Hepatocyte (in vitro differentiated cells): ENCODE measurements around the gene ONECUT2. TPM values are rescaled to one million over a fixed set of nuclear protein-coding genes. Genes with fewer than 3 reads are reported as not detected.

ENCODE experiments used
- DNase-seq: peaks from one replicate; pipeline ENCODE4 v3.0.0-alpha.2; 2016; ENCODE audit warnings: low spot score
- H2AFZ ChIP-seq: fragments of 200-600 bp; sonication (generic); 2 replicates; pipeline ENCODE4 v1.6.0; 2016; ENCODE audit warnings: antibody characterized with exemption, mild to moderate bottlenecking
- H3K27ac ChIP-seq: fragments of 200-600 bp; sonication (generic); 2 replicates; pipeline ENCODE4 v1.5.1; 2016; ENCODE audit warnings: mild to moderate bottlenecking
- H3K27me3 ChIP-seq: fragments of 200-600 bp; sonication (generic); 2 replicates; pipeline ENCODE4 v1.6.1; 2016
- H3K36me3 ChIP-seq: fragments of 200-600 bp; sonication (generic); replicated peaks from 2 replicates; pipeline ENCODE4 v1.5.1; 2016; ENCODE audit warnings: low read depth; ENCODE audit not compliant: insufficient read depth
- H3K4me1 ChIP-seq: fragments of 200-600 bp; sonication (generic); 2 replicates; pipeline ENCODE4 v1.5.1; 2016; ENCODE audit warnings: mild to moderate bottlenecking, moderate library complexity; ENCODE audit not compliant: insufficient read depth
- H3K4me2 ChIP-seq: fragments of 200-600 bp; sonication (generic); 2 replicates; pipeline ENCODE4 v1.6.0; 2016
- H3K4me3 ChIP-seq: fragments of 200-600 bp; sonication (generic); 2 replicates; pipeline ENCODE4 v1.5.1; 2016; ENCODE audit warnings: mild to moderate bottlenecking
- H3K79me2 ChIP-seq: fragments of 200-600 bp; sonication (generic); 2 replicates; pipeline ENCODE4 v1.6.0; 2017; ENCODE audit warnings: mild to moderate bottlenecking
- H3K9me2 ChIP-seq: fragments of 200-600 bp; sonication (generic); replicated peaks from 2 replicates; pipeline ENCODE4 v1.6.0; 2017; ENCODE audit warnings: mild to moderate bottlenecking; ENCODE audit not compliant: insufficient read depth
- H3K9me3 ChIP-seq: fragments of 200-600 bp; sonication (generic); 2 replicates; pipeline ENCODE4 v1.5.1; 2016; ENCODE audit warnings: low read depth, mild to moderate bottlenecking
- H4K20me1 ChIP-seq: fragments of 200-600 bp; sonication (generic); 2 replicates; pipeline ENCODE4 v1.6.0; 2016; ENCODE audit warnings: mild to moderate bottlenecking; ENCODE audit not compliant: insufficient read depth, poor library complexity, severe bottlenecking
- CTCF ChIP-seq: fragments of 200-600 bp; sonication (generic); IDR thresholded peaks from 2 replicates; pipeline ENCODE4 v1.5.1; 2016; ENCODE audit warnings: antibody characterized with exemption, mild to moderate bottlenecking; ENCODE audit not compliant: poor library complexity
- EZH2 ChIP-seq: fragments of 200-600 bp; sonication (generic); IDR thresholded peaks from 2 replicates; pipeline ENCODE4 v1.6.1; 2016; ENCODE audit warnings: antibody characterized with exemption, mild to moderate bottlenecking, borderline replicate concordance
- EZH2phosphoT487 ChIP-seq: fragments of 200-600 bp; sonication (generic); IDR thresholded peaks from one replicate; pipeline ENCODE4 v1.6.1; 2018; ENCODE audit warnings: antibody characterized with exemption, mild to moderate bottlenecking, low read depth, moderate library complexity; ENCODE audit not compliant: unreplicated experiment, severe bottlenecking
- WGBS: methylation state at CpG from one replicate; pipeline ENCODE4 v1.1.6; 2016; ENCODE audit warnings: low lambda C conversion rate; ENCODE audit errors: missing lambda C conversion rate; 5-methylcytosine and 5-hydroxymethylcytosine counted together
- polyA plus RNA-seq: library from polyadenylated mRNA; unstranded; fragments of >200 nt; fragmentation: Nextera tagmentation; extraction: Ambion mirVana; gene quantifications from 2 replicates; pipeline ENCODE4 v1.2.1, GENCODE V29; 2016
- total RNA-seq: library from RNA; depleted of rRNA; stranded (reverse); fragments of >200 nt; gene quantifications from 2 replicates; pipeline ENCODE4 v1.2.3, GENCODE V29; 2014

Gene ONECUT2
- total and polyA plus RNA-seq, 2 experiments from 2014 or later, result 0.24 to 1.7 TPM

GRCh38 chr18:57538614-57539013 lies 103.4 kb downstream of the ONECUT2 start:
- DNase-seq, result no peak
- H3K27ac ChIP-seq, result no peak overlapping the region
- WGBS, result 97% methylated on average over 3 of the region's 3 CpGs
- no peaks in the 10 kb centered on the region for H4K20me1 ChIP-seq
- no peak overlapping the region for H3K4me3 ChIP-seq
- H2AFZ ChIP-seq, result no peak overlapping the region
- no peaks in the 10 kb centered on the region for H3K36me3 ChIP-seq
- no peaks in the 10 kb centered on the region for H3K9me2 ChIP-seq
- H3K27me3 ChIP-seq, result no peaks in the 10 kb centered on the region
- H3K79me2 ChIP-seq, result no peaks in the 10 kb centered on the region
- TF ChIP-seq EZH2phosphoT487 (no peak), CTCF (no peak), EZH2 (no peak)
- H3K9me3 ChIP-seq, result no peaks in the 10 kb centered on the region
- H3K4me1 ChIP-seq, result peaks cover 8% of the 10 kb centered on the region
- H3K4me2 ChIP-seq, result no peak overlapping the region

GRCh38 chr18:57539702-57540101 lies 104.5 kb downstream of the ONECUT2 start:
- WGBS, result 84% methylated on average over 4 of the region's 4 CpGs

More at GRCh38 chr18:57539702-57540101, 104.5 kb downstream of the ONECUT2 start:
- Histone ChIP-seq H2AFZ (no peak overlapping the region), H3K9me2 (no peaks in the 10 kb centered on the region), H3K9me3 (no peaks in the 10 kb centered on the region), H4K20me1 (no peaks in the 10 kb centered on the region), H3K27ac (no peak overlapping the region), H3K27me3 (no peaks in the 10 kb centered on the region), H3K79me2 (no peaks in the 10 kb centered on the region), H3K4me1 (peaks cover 5% of the 10 kb centered on the region), H3K36me3 (no peaks in the 10 kb centered on the region), H3K4me3 (no peak overlapping the region), H3K4me2 (no peak overlapping the region)
- TF ChIP-seq EZH2 (no peak), CTCF (no peak), EZH2phosphoT487 (no peak)
- DNase-seq, result no peak

Other genes starting within 250 kb of the ONECUT2 start
- gene ST8SIA3, start 82.8 kb upstream of the ONECUT2 start, total RNA-seq, result 0.03 and 0.04 TPM in 2 replicates
- gene ST8SIA3, start 82.8 kb upstream of the ONECUT2 start, polyA plus RNA-seq, result not detected in 2 replicates
- 19.3 and 28.1 TPM in 2 replicates for gene FECH, start 151.3 kb downstream of the ONECUT2 start, total RNA-seq
- 14.5 and 17.4 TPM in 2 replicates for gene FECH, start 151.3 kb downstream of the ONECUT2 start, polyA plus RNA-seq
- gene NARS1, start 186.5 kb downstream of the ONECUT2 start, total RNA-seq, result 179 and 184 TPM in 2 replicates
- 123 and 124 TPM in 2 replicates for gene NARS1, start 186.5 kb downstream of the ONECUT2 start, polyA plus RNA-seq